Mammary epithelial cell (primary cell): Measurements from ENCODE around the gene FAM193A.

ENCODE experiments used
- EZH2 ChIP-seq: IDR thresholded peaks from 2 replicates; pipeline ENCODE4 v1.6.1; 2012; ENCODE audit warnings: low read length, inconsistent platforms, borderline replicate concordance
- TF ChIP-seq, protein P1 (sequence below), 2 donors: IDR thresholded peaks in 1 of 2; conservative IDR thresholded peaks in 1 of 2; 2 replicates each; pipeline ENCODE4 v1.5.1; 2011 to 2012; ENCODE audit warnings: inconsistent platforms in 2 of 2, low read length in 2 of 2, mild to moderate bottlenecking in 2 of 2, control low read depth in 1 of 2, low read depth in 1 of 2; ENCODE audit not compliant: insufficient read depth in 1 of 2; ENCODE audit errors: extremely low read depth in 1 of 2

DNA sequence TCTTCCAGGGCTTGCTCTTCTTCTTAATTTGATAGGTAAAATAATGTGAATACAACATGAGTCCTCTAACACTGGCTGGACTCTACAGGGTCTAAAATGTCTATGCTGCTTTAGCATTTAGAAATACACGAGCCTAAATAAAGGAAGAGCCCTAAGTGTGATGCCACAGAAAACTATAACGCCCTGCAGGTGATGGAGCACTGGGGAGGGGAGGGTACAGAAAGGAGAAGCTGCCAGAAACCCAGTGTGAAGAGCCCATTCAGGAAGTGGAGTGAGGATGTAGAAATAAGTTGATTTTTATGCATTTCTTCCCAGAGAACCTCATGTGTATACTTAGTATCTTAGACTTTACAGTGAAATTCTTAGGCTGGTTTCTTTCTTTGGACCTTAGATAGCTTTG lies 136.3 kb downstream of the FAM193A start:
- TF ChIP-seq, protein P1, sequence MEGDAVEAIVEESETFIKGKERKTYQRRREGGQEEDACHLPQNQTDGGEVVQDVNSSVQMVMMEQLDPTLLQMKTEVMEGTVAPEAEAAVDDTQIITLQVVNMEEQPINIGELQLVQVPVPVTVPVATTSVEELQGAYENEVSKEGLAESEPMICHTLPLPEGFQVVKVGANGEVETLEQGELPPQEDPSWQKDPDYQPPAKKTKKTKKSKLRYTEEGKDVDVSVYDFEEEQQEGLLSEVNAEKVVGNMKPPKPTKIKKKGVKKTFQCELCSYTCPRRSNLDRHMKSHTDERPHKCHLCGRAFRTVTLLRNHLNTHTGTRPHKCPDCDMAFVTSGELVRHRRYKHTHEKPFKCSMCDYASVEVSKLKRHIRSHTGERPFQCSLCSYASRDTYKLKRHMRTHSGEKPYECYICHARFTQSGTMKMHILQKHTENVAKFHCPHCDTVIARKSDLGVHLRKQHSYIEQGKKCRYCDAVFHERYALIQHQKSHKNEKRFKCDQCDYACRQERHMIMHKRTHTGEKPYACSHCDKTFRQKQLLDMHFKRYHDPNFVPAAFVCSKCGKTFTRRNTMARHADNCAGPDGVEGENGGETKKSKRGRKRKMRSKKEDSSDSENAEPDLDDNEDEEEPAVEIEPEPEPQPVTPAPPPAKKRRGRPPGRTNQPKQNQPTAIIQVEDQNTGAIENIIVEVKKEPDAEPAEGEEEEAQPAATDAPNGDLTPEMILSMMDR (conservative IDR thresholded peaks at IDR 0.05 in 1 of 2, IDR thresholded peaks at IDR 0.05 in 1 of 2; ENCODE audit: extremely low read depth in 1 of 2, insufficient read depth in 1 of 2, low read depth in 1 of 2, low read length in 2 of 2), result no peak
- TF ChIP-seq EZH2, result no peak
